SKM-1 (cell line): ENCODE results near the gene KIFAP3.
"Not testable (repeated sequence)": the region's sequence is repeated elsewhere in the genome, so short reads cannot be mapped to it uniquely, and the experiment has no call there.

Experiments used
- DNase-seq: peaks from one replicate; lab custom pipeline; 2025; ENCODE audit not compliant: unreplicated experiment; lab: John Stamatoyannopoulos, UW

The KIFAP3 gene

GRCh38 chr1:169925505-169926482, 148.7 kb downstream of the KIFAP3 start:
- no peak for DNase-seq

DNA sequence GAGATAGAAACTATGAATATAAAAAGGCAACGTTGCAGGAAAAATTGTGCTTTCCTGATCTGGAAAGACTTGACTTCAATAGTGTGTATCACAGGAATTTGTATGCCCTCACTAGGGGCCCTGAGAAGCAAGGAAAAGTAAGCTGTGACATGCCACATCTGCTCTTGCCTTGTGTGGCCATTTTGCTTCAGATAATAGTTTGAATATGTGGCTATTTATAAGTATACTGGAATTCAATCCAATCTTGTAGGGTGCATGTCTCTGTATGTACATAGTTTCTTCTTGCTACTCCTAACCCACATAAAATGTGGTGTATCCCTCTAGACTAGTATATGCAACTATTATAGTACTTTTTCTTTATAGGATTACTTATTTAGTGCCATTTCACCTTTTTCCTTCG, 149.7 kb downstream of the KIFAP3 start:
- DNase-seq: no peak

DNA sequence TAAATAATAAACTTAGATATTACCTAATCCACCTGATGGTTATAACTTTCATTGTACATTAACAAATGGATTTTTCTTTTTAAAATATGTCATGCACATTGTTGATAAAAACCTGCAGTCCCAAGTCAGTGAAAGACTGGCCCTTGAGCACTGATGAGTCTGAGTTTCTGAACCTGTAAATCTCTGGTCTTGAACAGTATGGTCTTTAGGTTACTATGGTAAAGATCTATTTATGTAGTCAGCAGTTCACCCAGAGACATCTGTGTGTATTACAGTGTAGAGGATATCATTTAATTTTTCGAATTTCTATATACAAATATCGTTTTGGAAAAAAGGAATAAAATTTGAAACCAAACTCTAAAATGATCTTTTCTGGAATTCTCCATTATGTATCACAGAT, 150.4 kb downstream of the KIFAP3 start:
- no peak for DNase-seq

- DNase-seq: no peak
Observed at GRCh38 chr1:169921080-169921479, 153.4 kb downstream of the KIFAP3 start.

GRCh38 chr1:169918927-169919326, 155.6 kb downstream of the KIFAP3 start:
- DNase-seq: no peak

GRCh38 chr1:169918220-169918619, 156.3 kb downstream of the KIFAP3 start:
- DNase-seq: not testable (repeated sequence)

GRCh38 chr1:169915150-169915549, 159.3 kb downstream of the KIFAP3 start:
- DNase-seq: no peak

GRCh38 chr1:169914531-169914930, 160.0 kb downstream of the KIFAP3 start:
- DNase-seq: no peak

GRCh38 chr1:169909499-169909898, 165.0 kb downstream of the KIFAP3 start:
- no peak for DNase-seq

DNA sequence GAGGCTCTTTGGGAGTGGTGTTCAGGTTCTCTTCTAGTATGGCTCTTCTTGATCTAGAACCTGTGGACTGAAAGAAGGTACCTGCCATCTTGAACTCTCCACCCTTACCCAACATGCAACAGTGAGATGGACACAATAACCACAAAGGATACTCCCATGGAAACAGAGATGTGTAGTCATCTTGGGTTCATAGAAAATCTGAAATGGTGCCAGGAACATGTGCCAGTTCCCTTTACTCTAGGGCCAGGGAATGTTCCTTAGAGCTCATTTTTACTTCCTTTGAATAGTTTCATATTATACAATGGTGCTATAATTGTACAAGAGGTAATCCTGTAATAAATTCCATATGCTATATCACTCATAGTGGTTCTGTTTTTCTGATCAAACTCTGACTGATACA, 167.6 kb downstream of the KIFAP3 start:
- DNase-seq: no peak

DNA sequence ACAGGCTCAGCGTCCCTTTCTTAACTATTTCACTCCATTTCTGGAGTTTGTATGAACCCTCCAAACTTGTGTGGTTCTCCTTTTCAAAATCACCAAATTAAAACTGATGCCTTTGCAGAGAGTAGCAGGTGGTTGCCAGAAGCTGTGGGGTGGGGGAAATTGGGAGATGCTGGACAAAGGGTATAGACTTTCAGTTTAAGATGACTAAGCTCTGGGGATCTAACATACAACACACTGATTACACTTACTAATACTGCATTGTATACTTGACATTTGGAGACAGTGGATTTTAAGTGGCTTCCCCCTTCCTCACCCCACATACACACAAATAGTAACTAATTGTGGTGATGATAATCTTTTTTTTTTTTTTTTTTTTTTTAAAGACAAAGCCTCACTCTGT, 169.7 kb downstream of the KIFAP3 start:
- DNase-seq: no peak

DNA sequence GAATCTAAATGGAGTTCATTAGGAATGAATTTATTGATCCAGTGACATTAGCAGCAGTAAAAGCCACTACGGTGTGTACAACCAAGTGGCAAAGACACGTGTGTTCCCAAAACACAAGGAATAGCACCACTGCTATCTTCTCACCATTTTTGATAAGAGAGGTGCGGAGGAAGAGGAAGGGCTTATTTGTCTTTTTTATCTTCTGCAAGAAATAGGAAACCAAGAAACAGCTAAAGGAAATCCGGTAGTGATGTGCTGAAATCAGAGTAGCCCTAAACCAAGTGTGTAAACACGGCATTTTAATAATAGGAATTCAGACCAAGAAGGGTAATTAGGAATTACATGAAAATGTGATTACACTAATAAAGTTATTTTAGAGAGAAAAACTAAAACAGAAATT, 171.7 kb downstream of the KIFAP3 start:
- no peak for DNase-seq

GRCh38 chr1:169901115-169901514, 173.4 kb downstream of the KIFAP3 start:
- no peak for DNase-seq

DNA sequence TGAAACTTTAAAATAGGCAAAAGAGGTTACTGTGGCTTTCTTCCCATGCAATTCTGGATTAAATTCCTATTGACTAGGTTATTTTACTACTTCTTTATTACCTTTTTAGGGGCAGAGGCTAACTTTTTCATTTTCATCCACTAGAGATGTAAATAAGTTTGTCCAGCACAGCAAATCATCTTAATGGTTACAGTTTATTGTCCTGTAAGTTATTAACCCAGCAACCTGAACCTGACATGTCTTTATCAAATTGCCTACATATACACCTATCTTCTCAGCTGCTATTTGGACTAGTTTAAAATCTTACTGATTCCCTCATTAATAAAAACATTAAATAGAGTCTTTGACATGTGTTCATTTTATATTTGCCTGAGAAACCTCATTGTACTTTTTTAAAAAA, 173.9 kb downstream of the KIFAP3 start:
- DNase-seq: no peak

DNA sequence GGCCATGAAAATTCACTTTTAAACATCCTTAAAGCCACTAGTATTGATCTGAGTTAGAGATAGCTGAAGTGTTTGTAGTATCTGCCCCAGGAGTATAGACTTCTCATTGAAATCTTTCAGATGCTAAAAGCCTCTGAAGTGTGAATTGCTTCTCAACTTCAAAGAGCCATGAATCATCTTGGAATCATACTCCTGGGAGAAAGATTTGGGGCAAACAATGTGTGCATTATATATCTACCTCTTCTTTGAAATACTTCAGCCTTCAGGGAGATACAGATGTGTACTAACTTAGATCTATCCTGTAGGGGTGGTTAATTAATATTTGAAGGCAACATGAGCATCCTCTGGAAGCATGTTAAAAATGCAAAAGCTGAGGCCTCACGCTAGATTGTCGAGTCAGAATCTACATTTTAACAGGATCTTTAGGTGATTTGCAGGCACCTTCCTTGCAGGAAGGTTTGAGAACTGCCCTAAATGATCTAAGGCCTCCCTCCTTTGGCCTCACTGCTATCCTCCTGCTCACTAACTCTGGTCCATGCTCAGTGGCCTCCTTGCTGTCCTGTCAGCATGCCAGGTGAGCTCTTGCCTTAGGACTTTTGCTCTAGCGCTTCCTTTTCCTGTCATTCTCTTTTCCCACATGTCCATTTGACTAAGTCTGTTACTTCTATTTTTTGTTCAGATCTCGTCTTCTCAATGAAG, 174.8 kb downstream of the KIFAP3 start:
- no peak for DNase-seq

- DNase-seq: peak; percentile 30
Observed at GRCh38 chr1:169896013-169896412, 178.5 kb downstream of the KIFAP3 start.

DNA sequence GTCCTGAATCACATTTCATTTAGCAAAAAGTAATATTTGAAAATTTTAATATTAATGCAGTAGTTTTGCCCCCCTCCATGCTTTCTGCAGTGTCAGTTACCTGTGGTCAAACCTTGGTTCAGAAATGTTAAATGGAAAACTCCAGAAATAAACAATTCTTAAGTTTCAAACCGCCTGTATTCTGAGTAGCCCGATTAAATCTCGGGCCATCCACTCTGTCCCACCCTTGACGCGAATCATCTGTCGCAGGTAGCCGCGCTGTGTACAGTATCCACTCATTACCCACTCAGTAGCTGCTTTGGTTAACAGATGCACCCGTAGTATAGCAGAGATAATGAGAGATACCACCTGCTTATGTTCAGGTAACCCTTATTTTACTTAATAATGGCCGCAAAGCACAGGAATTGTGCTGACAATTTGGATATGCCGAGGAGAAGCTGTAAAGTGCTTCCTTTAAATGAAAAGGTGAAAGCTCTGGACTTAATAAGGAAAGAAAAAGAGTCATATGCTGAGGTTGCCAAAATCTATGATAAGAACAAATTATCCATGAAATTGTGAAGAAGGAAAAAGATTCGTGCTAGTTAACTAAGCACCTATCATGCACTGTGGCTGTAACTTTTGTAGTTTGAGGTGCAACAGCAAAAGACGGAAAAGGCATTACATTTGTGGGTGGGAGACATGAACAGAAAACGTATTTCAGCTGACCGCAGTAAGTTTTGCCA, 179.9 kb downstream of the KIFAP3 start:
- no peak for DNase-seq

- peak; percentile 98 for DNase-seq
Observed at GRCh38 chr1:169893645-169894423, 180.7 kb downstream of the KIFAP3 start, which contains the start of gene SCYL3. TSS of gene SCYL3 (minus strand) at chr1:169893896. CDS start at chr1:169888840, 5,056 bp downstream.

DNA sequence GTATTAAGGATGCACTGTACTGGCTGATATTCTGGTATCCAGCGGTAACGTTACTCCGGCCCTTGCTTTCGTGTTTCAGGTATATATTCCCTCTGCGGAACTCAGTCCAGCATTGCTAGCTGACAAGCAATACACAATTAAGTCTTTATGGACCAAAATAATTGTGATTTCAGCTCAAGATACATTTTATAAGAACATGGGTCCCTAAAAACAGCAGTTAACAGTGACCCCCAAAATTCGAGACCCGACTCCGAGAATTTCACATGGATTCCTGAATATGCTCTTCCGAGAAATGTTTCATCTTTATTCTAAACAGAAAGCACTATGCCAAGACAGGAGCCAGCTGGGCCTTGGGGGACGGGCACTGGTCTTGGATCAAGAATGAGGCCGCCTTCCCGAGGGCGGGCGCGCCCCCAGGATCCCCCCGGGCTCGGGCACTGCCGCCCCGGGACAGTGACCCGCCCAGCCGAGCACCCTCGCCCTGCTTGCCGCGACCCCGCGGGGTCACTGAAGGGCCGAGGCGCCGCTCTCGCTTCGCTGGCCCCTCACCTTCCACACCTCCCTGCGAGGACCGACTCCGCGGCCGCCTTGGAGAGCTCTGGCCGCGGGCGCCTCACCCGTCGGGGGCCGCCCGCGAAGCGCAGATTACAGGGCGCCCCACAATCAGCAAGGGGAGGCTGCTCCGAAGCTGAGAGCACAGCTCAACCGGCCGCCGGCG, 181.4 kb downstream of the KIFAP3 start:
- no peak for DNase-seq
